ENCODE data around the gene TUBB4B.

The TUBB4B gene

DNA sequence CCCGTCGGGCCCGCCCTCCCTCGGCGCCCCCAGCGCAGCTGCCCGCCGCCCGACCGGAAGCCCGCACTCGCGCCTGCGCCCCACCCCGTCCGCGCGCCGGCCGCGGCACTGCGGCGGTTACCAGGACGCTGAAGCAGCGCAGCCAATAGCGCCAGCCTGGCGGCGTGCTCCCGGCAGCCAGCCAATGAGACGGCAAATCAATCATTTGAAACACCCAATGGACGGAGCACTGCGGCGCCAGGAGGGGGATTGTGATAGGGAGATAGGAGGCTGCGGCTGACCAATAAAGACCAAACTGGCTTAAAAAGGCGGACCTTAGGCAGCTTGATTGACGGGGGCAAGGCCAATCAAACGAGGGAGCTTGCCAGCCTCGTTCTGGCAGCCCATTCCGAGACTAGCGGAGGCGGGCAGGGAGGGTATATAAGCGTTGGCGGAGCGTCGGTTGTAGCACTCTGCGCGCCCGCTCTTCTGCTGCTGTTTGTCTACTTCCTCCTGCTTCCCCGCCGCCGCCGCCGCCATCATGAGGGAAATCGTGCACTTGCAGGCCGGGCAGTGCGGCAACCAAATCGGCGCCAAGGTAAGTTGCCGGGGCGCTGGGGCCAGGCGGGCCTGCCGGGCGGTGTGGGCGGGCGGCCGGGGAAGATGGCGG, at the start of gene TUBB4B:
TUBB4B (plus strand) TSS at position 447 of the 649 bp plus-strand sequence; CDS start at position 521, 74 bp downstream.
- TF ChIP-seq, protein P1, sequence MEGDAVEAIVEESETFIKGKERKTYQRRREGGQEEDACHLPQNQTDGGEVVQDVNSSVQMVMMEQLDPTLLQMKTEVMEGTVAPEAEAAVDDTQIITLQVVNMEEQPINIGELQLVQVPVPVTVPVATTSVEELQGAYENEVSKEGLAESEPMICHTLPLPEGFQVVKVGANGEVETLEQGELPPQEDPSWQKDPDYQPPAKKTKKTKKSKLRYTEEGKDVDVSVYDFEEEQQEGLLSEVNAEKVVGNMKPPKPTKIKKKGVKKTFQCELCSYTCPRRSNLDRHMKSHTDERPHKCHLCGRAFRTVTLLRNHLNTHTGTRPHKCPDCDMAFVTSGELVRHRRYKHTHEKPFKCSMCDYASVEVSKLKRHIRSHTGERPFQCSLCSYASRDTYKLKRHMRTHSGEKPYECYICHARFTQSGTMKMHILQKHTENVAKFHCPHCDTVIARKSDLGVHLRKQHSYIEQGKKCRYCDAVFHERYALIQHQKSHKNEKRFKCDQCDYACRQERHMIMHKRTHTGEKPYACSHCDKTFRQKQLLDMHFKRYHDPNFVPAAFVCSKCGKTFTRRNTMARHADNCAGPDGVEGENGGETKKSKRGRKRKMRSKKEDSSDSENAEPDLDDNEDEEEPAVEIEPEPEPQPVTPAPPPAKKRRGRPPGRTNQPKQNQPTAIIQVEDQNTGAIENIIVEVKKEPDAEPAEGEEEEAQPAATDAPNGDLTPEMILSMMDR (IDR thresholded peaks at IDR 0.05; ENCODE audit: insufficient read depth, low read depth, low read length, missing control alignments) = no peak
- peak; percentile 100 for DNase-seq (ENCODE audit: low read depth)
- peak within 1 kb of the TSS; percentile 76 for H3K4me3 ChIP-seq (ENCODE audit: low read length)

DNA sequence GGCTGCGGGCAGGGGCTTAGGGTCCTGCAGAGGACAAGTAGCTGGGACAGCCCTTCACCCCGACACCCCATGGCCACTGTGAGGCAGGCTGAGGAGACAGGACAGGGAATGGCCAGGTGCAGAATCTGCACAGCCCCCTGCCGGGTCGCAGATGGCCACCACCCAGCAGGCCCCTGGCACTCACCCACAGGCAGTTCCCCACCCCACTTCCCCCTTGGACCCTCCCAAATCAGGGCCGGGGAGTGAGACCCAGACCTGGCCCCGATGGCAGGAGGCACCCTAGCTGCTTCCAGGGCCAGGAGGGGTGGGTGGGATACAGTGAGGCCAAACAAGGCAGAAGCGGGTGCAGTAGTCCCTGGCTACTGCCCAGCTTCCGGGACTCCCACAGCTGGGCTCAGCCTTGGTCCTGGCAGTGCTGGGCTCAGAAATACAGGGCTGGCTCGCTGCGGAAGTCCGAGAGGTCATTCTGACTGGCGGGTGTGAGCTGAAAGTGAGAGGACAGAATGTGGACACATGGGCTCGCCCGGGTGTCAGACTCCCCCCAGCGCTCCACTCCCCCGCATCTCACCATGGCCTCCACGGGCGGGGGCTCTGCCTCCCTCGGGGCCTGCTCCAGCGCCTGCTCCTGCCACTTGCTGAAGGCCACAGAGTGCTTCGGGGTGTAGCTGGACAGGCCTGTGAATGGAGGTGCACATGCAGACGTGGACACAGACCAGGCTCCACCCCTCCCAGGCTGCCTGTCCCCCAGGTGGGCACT, 49.2 kb upstream of the TUBB4B start:
- TF ChIP-seq, protein P1 (IDR thresholded peaks at IDR 0.05; ENCODE audit: insufficient read depth, low read depth, low read length, missing control alignments) = no peak
- no peak overlapping the region for H3K4me3 ChIP-seq (ENCODE audit: low read length)
- DNase-seq (ENCODE audit: low read depth) = no peak

DNA sequence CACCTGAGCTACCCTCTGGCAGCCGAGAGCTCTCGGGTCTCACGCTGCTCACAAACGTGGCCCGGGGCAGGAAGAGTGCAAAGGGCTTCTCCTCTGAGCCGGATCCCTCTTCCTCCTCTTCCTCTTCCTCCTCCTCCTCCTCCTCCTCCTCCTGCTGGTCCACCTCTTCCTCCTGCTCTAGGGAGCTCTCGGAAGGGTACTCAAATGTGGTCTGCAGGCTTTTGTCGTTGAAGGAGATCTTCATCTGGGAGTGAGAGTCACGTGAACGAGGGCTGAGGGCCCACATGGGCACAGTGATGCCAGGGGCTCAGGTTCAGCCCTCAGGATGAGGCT, 48.7 kb upstream of the TUBB4B start:
- TF ChIP-seq, protein P1 (IDR thresholded peaks at IDR 0.05; ENCODE audit: insufficient read depth, low read depth, low read length, missing control alignments) = no peak
- no peak for DNase-seq (ENCODE audit: low read depth)
- H3K4me3 ChIP-seq (ENCODE audit: low read length) = no peak overlapping the region

DNA sequence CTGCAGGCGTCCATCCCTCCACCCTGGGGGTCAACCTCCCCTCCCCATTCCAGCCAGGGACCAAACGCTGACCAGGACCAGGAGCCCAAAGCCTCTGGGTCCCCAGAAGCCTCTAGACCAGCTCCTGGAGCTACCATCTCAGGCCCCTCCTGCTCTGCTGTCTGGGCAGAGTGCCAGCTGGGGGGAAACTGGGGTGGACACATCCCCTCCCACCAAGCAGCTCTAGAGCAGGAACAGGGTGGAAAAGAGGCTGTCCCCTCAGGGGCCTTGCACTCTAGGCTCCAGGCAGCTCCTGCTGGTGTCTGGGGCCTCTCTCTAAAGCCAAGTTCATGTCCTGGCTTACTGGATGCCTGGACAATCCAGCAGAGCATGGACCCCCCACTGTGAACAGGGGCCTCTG, 48.2 kb upstream of the TUBB4B start:
- no peak for DNase-seq (ENCODE audit: low read depth)
- H3K4me3 ChIP-seq (ENCODE audit: low read length) = no peak overlapping the region

DNA sequence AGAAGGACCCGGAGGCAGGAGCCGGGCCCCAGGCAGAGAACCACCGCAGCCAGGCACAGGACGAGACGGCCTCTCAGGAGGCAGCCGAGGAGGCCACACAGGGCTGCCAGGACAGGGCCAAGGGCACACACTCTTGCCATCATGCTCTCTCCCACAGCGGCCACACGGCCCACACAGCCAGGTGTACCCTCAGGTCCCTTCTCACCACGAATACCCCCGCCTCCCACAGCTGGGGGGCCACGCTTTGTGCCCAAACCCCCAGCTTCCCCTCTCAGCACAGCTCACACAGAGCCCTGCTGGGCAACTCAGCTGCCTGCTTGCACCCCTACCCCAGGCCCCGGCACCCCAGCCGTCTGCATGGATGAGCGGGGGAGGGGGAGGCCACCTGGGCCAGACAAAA, 47.3 kb upstream of the TUBB4B start:
- no peak overlapping the region for H3K4me3 ChIP-seq (ENCODE audit: low read length)
- TF ChIP-seq, protein P1 (IDR thresholded peaks at IDR 0.05; ENCODE audit: insufficient read depth, low read depth, low read length, missing control alignments) = no peak
- DNase-seq (ENCODE audit: low read depth) = no peak

More for the DNA sequence above, 48.2 kb upstream of the TUBB4B start:
- TF ChIP-seq, protein P1 (IDR thresholded peaks at IDR 0.05; ENCODE audit: insufficient read depth, low read depth, low read length, missing control alignments) = no peak

DNA sequence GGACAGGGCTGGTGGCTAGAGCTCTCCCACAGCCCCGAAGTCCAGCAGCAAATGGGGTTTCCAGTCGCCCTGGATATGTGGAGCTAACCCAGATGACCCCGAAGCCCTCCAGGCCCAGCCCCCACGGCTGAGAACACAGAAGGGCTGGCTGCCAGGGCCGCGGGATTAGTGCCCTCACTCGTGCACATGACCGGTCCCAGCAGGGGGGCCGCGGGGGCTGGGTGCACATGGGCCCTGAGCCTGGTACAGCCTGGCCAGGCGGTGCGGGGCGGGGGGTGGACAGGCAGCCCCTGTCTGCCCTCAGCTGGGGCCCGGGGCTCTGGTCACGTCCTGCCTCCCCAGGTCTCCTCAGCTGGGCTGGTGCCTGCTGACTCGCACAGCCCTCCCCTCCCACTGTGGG, 46.7 kb upstream of the TUBB4B start:
- TF ChIP-seq, protein P1 (IDR thresholded peaks at IDR 0.05; ENCODE audit: insufficient read depth, low read depth, low read length, missing control alignments) = no peak

More for the DNA sequence above, 46.7 kb upstream of the TUBB4B start:
- H3K4me3 ChIP-seq (ENCODE audit: low read length) = no peak overlapping the region
- DNase-seq (ENCODE audit: low read depth) = no peak

Measured in epithelial cell of esophagus (primary cell).